Glutamatergic neuron (in vitro differentiated cells): ENCODE measurements around the gene CEACAM16. TPM values are rescaled to one million over a fixed set of nuclear protein-coding genes. Genes with fewer than 3 reads are reported as not detected.

Experiments used
- DNase-seq: peaks from one replicate; pipeline ENCODE4 v3.0.0; 2022
- H3K27ac Mint-ChIP-seq: one replicate; pipeline ENCODE4 v1.8.0; 2020; ENCODE audit warnings: mild to moderate bottlenecking, mixed read lengths, inconsistent platforms; ENCODE audit not compliant: unreplicated experiment
- H3K27me3 Mint-ChIP-seq: one replicate; pipeline ENCODE4 v1.8.0; 2020; ENCODE audit warnings: mild to moderate bottlenecking, moderate library complexity, mixed read lengths, inconsistent platforms; ENCODE audit not compliant: unreplicated experiment
- H3K36me3 Mint-ChIP-seq: one replicate; pipeline ENCODE4 v1.8.0; 2020; ENCODE audit warnings: mild to moderate bottlenecking, mixed read lengths, inconsistent platforms; ENCODE audit not compliant: unreplicated experiment
- H3K4me1 Mint-ChIP-seq: one replicate; pipeline ENCODE4 v1.8.0; 2020; ENCODE audit warnings: mild to moderate bottlenecking, low read depth, mixed read lengths, inconsistent platforms; ENCODE audit not compliant: unreplicated experiment
- H3K4me3 Mint-ChIP-seq: one replicate; pipeline ENCODE4 v1.8.0; 2020; ENCODE audit warnings: mild to moderate bottlenecking, mixed read lengths, inconsistent platforms; ENCODE audit not compliant: unreplicated experiment
- H3K9me3 Mint-ChIP-seq: one replicate; pipeline ENCODE4 v1.8.0; 2020; ENCODE audit warnings: mild to moderate bottlenecking, moderate library complexity, mixed read lengths, inconsistent platforms; ENCODE audit not compliant: unreplicated experiment
- CTCF ChIP-seq: fragments of 200-600 bp; sonication (generic); IDR thresholded peaks from one replicate; pipeline ENCODE4 v1.5.0; 2021; ENCODE audit not compliant: partially characterized antibody, unreplicated experiment
- total RNA-seq: library from RNA; stranded (reverse); fragmentation: NEBNext Ultra II Directional; extraction: Animal tissue kit (Norgen Biotek cat#: 25700); gene quantifications from one replicate; pipeline ENCODE4 v1.2.1, GENCODE V29; 2021; ENCODE audit not compliant: unreplicated experiment

Gene CEACAM16
- total RNA-seq, 1 donor from 2014 or later = not detected

- no peak overlapping the region for H3K4me3 Mint-ChIP-seq
- TF ChIP-seq CTCF = no peak
- peaks cover 2% of the 10 kb centered on the region for H3K9me3 Mint-ChIP-seq
- DNase-seq = no peak
- H3K36me3 Mint-ChIP-seq = no peaks in the 10 kb centered on the region
- H3K4me1 Mint-ChIP-seq = no peaks in the 10 kb centered on the region
- H3K27ac Mint-ChIP-seq = no peak overlapping the region
- H3K27me3 Mint-ChIP-seq = peaks cover 8% of the 10 kb centered on the region
These were observed 33.5 kb downstream of the CEACAM16 start for GRCh38 chr19:44732235-44733014.

GRCh38 chr19:44734357-44734756, 35.4 kb downstream of the CEACAM16 start:
- no peaks in the 10 kb centered on the region for H3K4me1 Mint-ChIP-seq
- H3K27me3 Mint-ChIP-seq = no peaks in the 10 kb centered on the region
- no peaks in the 10 kb centered on the region for H3K36me3 Mint-ChIP-seq
- TF ChIP-seq CTCF = no peak
- no peak for DNase-seq
- peaks cover 2% of the 10 kb centered on the region for H3K9me3 Mint-ChIP-seq
- H3K4me3 Mint-ChIP-seq = no peak overlapping the region
- no peak overlapping the region for H3K27ac Mint-ChIP-seq

- no peak for DNase-seq
- Mint-ChIP-seq H3K4me1 (no peaks in the 10 kb centered on the region), H3K9me3 (peaks cover 2% of the 10 kb centered on the region), H3K27me3 (no peaks in the 10 kb centered on the region), H3K4me3 (no peak overlapping the region), H3K27ac (no peak overlapping the region), H3K36me3 (no peaks in the 10 kb centered on the region)
- TF ChIP-seq CTCF = no peak
These were observed 36.1 kb downstream of the CEACAM16 start for GRCh38 chr19:44735011-44735410.

GRCh38 chr19:44737238-44738071, 38.5 kb downstream of the CEACAM16 start:
- H3K4me1 Mint-ChIP-seq = no peaks in the 10 kb centered on the region
- H3K4me3 Mint-ChIP-seq = no peak overlapping the region
- DNase-seq = no peak
- H3K9me3 Mint-ChIP-seq = peaks cover 2% of the 10 kb centered on the region
- H3K36me3 Mint-ChIP-seq = no peaks in the 10 kb centered on the region
- H3K27me3 Mint-ChIP-seq = no peaks in the 10 kb centered on the region
- no peak for TF ChIP-seq CTCF
- no peak overlapping the region for H3K27ac Mint-ChIP-seq

- no peak for DNase-seq
- Mint-ChIP-seq H3K4me1 (no peaks in the 10 kb centered on the region), H3K27me3 (peaks cover 2% of the 10 kb centered on the region), H3K4me3 (no peak overlapping the region), H3K9me3 (peaks cover 3% of the 10 kb centered on the region), H3K36me3 (no peaks in the 10 kb centered on the region), H3K27ac (no peak overlapping the region)
- TF ChIP-seq CTCF = no peak
These were observed 39.2 kb downstream of the CEACAM16 start for GRCh38 chr19:44738136-44738535.
